Measurements from ENCODE around the gene WIPI1.

DNA sequence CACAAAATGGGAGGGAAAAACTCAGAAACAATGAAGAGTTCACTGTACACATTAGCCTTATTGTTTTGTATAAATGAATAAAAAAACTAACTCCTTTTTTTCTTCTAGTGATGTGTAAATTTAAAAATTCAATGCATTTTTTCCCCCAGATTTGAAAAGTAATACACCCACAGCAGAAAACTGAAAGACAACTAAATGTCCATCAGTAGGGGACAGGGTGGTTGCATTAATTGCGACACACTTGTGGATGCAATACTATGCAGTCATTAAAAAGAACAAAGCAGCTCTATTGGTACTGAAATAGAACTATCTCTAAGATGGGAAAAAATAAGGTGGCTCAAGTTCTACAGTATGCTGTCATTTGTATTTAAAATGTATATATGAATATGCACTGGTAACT, 13.7 kb upstream of the WIPI1 start:
- no peak for TF ChIP-seq POLR2AphosphoS5 (IDR thresholded peaks at IDR 0.05)
- TF ChIP-seq, protein P1, sequence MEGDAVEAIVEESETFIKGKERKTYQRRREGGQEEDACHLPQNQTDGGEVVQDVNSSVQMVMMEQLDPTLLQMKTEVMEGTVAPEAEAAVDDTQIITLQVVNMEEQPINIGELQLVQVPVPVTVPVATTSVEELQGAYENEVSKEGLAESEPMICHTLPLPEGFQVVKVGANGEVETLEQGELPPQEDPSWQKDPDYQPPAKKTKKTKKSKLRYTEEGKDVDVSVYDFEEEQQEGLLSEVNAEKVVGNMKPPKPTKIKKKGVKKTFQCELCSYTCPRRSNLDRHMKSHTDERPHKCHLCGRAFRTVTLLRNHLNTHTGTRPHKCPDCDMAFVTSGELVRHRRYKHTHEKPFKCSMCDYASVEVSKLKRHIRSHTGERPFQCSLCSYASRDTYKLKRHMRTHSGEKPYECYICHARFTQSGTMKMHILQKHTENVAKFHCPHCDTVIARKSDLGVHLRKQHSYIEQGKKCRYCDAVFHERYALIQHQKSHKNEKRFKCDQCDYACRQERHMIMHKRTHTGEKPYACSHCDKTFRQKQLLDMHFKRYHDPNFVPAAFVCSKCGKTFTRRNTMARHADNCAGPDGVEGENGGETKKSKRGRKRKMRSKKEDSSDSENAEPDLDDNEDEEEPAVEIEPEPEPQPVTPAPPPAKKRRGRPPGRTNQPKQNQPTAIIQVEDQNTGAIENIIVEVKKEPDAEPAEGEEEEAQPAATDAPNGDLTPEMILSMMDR (IDR thresholded peaks at IDR 0.05): no peak
- no peak for TF ChIP-seq POLR2A (IDR thresholded peaks at IDR 0.05)
